ENCODE measurements around the gene CTSC.
"Not testable (repeated sequence)": the region's sequence is repeated elsewhere in the genome, so short reads cannot be mapped to it uniquely, and the experiment has no call there.

CTSC gene

DNA sequence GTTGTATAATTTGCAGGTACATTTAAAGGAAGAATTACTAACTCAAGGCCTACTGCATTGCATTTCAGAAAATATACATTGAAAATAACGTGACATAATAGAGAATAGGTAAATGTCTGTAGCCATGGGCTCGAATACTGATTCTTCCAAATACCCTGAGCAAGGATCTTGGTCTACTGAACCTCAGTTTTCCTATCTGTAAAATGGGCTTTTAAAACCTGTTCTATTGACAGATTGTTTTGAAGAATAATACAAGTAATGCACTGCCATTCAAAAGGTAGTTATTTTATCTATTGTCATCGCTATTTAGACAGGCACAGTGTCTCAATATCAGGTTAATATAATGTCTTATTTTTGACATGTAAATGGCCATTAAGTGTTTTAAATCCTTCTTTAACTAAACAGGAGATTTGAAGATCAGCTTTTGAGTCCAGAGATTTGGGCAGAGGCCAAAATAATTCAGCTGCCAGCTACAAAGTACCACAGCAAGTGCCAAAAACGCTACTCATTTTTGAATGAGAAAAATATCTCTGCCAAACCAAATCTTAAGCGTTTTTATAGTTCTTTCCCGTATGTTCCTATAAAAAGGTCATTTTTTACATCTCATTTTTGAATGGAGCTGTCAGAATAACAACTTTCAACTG lies 56.7 kb downstream of the CTSC start:
- no peak for DNase-seq

DNA sequence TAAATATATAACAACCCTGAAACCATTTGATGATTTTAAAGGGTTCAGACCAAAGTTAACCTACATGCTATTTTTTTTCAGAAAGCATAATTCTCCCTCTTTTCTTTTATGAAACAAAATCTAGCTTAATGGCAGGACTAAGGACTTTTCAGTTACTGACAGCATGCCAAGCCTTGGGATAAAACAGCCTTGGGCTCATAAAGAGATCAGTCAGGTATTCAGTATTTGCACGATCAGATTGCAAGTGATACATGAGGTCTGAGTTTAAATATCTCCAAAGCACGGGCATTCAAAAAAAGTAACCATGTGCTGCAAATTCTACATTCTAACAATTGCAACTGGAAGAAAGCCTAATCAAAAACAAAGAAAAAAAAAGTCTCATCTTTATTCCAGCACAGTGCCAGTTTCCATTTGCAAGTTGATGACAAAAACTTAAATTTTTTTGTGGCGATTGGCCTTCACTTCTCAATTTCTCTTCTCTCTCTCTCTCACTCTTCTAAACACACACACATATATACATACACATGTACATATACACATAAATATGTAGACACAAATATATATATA lies 60.1 kb downstream of the CTSC start:
- DNase-seq: no peak

DNA sequence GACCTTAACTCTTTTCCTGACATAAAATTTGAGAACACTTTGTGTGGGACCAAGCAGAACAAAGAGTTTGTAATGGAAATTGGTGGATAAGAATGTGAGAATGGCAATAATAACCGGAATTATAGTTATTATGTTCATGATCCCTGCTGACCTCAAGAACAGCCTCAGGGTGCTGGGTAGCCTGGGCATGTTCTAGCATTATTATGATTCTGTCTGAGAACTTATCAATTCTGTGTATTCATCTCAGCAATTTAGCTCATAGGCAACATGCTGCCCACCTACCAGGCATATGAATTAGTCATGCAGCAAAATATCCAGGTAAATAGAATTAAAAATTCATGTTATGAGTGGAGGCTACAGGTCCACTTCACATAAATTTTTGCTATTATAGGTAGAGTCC lies 61.9 kb downstream of the CTSC start:
- DNase-seq: no peak

DNA sequence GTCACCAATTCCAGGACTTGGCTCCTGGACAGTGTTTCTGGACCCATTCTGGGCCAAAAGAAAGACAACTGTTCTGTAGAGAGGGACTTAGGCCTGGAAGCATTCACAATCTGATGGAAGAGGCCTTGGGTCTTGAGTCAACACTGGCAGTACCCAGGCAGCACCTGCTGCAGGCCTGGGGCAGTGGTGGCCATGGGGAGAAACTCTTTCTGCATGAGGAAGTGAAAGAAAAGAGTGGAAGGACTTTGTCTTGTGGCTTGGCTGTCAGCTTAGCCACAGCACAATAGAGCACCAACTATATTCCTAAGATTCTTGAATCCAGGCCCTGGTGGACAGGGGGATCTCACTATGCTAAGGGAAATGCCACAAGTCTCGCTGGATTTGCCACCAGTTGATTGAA lies 70.6 kb downstream of the CTSC start:
- DNase-seq: peak; percentile 23 to 28 (median 27)

DNA sequence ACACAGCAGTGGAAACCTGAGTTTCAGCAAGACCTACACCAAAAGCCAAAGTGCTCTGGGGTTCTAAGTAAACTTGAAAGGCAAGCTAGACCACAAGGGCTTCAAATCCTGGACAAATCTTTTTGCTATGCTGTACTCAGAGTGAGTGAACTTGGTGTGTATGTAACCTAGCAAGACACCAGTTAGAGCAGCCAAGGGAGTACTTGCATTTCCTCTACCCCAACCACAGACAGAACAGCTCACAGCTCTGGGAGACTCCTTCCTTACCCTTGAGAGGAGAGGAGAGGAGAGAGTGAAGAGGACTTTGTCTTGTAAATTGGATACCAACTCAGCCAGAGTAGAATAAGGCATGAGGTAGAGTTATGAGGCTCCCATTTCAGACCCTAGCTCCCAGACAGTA lies 71.4 kb downstream of the CTSC start:
- no peak for DNase-seq

DNA sequence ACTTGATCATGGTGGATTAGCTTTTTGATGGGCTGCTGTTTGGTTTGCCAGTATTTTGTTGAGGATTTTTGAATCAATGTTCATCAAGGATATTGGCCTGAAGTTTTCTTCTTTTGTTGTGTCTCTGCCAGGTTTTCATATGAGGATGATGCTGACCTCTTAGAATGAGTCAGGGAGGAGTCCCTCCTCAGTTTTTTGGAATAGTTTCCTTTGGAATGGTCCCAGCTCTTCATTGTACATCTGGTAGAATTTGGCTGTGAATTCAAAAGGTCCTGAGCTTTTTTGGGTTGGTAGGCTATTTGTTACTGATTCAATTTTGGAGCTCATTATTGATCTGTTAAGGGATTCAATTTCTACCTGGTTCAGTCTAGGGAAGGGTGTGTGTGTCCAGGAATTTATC lies 78.1 kb downstream of the CTSC start:
- DNase-seq: no peak

DNA sequence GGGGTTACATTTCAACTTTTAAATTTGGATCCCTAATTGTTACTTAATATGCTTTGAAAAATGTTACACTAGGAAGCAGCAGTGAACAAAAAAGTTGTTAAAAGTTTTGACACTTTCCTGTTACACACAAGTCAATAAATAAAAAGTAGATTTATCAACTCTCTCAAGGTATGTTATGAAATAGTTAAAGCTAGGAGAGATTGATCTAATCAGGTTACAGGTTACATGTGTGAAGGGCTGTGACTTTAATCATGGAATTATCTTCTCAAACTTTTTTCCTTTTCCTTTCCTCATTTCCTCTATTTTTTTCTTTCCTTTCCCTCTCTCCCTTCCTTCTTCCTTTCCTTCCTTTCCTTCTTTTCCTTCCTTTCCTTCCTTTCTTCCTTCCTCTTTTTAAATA lies 85.3 kb downstream of the CTSC start:
- DNase-seq: no peak

DNA sequence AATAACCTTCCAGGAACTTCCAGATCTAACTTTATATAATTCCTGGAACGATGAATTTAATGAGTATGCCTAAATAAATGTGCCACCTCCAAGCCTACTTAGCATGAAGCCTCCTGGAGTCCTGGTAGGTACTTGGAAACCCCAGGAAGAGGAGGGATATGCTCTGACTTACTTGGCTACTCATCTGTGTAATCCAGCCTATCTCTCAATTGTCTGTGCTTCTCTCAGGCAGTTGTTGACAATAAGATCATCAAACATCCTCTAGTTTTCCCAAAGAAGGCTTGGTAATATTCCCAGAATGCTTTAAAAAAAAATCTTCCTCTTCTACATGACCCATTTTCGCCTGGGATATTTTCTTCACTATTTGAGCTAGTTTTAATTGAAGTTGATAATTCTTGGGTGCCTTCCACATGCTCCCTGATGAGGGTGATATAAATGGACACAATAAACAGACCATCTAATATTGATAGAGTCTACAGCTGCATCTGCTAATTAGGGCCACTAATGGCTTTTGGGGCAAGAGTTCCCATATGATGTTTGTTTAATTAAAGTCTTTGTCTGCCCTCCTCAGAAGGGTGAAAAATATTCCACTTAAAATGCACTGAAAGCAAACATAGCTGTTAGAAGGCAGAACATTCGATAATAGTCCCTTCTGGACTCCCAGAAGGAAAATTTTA lies 86.8 kb downstream of the CTSC start:
- DNase-seq: no peak

DNA sequence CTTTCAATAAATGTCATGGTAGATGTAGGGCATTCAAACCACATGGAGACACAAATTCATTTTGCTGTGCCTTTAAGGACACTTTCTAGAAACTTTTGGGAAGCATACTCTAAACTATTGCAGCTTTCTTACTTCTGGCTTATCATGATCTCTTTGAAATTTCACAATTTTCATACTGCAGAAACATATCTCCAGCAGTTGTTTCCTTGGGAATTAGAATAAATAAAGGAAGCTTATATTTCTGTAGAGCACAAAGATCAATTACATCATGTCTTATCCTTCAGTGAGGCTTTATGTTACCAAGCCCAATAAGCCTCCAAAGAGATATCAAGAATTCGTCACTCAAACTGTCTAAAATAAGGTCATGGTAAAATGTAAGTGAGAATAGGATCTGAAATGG lies 87.8 kb downstream of the CTSC start:
- no peak for DNase-seq

DNA sequence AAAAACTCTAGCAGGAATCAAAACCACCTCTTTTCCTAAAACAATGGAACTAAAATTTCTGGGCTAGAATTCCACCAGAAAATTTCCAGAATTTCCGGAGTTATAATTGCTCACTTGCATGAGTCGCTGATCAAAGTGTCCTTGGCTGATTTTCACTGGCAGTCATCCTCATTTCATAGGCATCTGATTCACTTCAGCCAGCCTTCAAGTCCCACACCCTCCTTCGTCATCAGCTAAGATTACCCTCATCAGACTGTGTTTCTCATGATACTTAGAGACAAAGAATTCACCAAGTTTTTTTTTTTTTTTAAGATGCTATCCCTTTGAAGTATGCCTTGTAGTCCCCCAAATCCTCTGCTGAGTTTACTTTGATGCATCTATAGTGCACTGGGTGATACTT lies 90.8 kb downstream of the CTSC start:
- peak in 2 of 3 donors; percentile 5 to 35 for DNase-seq

DNA sequence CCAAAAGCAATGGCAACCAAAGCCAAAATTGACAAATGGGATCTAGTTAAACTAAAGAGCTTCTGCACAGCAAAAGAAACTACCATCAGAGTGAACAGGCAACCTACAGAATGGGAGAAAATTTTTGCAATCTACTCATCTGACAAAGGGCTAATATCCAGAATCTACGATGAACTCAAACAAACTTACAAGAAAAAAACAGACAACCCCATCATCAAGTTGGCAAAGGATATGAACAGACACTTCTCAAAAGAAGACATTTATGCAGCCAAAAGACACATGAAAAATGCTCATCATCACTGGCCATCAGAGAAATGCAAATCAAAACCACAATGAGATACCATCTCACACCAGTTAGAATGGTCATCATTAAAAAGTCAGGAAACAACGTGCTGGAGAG lies 92.0 kb downstream of the CTSC start:
- DNase-seq: not testable (repeated sequence)
